ENCODE results near the gene CPZ. TPM values are rescaled to one million over a fixed set of nuclear protein-coding genes. Genes with fewer than 3 reads are reported as not detected.
"Not testable (repeated sequence)": the region's sequence is repeated elsewhere in the genome, so short reads cannot be mapped to it uniquely, and the experiment has no call there.

CPZ gene
- total RNA-seq, 1 donor from 2014 or later, result not detected

DNA sequence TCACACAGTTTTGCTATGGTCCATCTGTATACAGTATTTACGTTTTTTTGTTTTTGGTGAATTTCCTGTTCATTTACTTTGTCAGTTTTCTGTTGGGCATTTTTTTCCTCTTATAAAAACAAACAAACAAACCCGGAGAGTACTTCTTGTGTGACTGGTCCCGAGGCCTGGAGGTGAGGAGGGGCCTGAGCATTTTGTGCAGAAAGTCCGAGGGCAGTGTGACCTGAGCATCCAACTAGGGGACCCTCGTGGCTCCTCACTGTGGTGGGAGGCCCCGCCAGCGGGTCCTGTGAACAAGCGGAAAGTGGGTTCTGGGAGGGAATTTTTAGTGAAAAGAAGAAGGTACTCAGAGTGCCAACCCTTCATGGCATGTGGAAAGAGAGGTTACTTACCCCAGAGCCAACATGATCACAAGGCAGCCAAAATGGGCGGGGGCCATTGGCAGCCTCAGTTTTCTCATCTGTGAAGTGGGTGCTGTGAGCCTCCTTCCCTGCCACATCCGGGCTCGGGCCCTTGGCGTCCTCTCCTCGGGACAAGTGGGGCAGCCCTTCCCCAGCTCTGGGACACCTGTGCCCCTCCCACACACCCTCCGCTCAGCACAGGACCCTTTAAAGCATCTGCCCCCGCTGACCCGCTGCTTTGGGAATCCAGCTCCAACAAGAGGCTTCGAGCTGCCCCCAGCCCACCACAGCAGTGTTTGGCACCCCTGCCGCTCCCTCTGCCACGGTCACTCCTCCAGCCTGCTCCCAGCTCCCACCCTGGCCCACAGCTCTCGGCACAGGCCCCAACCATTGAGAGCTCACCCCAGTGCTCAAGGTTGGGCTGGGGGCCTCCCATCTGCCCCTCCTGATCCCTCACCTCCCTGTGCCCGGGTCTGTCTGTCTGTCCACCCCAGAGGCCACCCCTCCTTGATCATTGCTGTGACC lies 35.2 kb upstream of the CPZ start:
- no peak for DNase-seq

DNA sequence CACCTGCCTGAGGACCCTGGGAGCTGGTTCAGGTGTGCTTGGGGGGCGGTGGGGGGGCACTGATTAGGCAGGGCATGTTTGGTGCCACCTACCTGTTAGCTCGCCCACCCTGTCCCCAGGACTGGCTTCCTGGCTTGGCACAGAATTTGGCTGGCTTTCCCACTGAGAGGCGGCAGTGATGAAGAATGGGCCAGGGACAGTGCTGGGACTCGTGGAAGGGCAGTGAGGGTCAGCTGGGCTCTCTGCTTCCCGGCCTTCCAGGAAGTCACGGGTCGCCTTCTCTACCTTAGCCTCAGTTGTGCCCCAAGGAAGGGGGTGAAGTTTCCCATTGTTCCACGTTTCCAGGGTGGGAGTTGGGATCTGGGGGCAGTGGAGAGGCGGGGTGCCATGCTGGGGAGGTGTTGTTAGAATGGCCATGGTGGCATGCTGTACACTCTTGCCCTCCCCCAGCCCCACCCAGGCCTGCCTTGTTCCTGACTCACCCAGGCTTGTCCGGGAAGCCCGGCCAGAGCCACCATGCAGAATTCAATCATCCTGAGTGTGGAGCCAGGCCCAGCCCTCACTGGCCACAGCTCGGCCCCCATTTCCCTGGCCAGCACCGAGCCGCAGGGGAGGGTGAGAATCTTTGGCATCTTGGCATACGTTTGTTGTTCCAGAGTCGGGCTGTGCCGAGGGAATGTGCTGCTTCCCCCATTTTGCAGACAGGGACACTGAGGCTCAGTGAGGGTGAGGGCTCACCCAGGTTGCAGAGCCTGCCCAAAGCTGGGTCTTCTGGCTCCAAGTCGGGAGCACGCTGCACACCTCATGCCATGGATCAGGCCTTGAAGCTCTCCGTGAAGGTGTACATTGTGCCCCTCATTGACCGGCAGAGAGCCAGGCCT lies 34.2 kb upstream of the CPZ start:
- no peak for DNase-seq

DNA sequence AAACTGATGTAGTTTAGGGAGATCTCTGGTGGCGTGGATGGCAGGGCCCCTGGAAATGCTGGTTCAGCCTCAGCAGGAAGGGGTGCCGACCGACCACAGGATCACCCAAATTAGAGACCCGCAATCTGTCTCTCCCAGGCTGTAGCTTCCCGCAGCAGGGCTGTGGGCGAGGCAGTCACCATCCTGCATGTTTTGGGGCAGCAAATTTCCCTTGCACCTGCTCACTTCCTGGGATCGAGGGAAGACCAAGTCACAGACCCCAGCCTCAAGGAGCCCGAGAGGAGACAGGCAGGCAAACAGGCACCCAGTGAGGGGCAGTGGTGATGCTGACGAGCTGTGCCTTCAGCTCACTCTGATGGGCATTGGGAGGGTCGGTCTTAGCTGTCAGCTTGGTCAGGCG lies 33.6 kb upstream of the CPZ start:
- DNase-seq, result no peak

DNA sequence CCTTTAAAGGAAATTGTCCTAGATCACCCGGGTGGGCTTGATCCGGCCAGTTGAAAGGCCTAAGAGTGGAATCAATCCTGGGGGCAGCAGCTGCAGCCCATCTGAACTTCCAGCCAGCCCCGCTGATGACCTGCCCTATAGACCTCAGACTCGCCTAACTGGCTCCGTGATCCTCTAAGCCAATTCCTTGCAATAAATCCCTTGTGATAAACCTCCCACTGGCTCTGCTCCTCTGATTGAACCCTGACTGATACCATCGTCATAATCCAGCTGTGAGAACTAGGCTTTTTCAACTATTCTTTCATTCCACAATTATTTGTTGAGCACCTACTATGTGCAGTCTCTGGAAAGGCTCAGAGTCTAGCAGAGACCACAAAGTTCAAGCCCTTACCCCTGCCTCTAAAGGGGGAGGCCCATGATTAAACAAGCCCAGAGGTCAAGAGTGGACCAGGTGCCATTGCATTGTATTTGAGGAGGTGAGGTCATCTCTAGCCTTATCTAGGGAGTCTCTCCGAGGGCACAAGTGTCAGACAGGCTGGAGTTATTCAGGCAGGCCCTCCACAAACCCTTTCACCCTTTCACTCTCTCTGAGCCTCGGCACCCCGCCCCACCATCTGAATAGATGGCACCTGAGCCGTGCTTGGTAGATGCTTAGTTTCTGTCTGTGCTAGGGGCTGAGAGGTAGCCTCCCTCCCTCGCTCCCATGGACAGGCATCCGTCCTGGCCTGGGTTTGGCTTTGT lies 32.9 kb upstream of the CPZ start:
- DNase-seq, result no peak

DNA sequence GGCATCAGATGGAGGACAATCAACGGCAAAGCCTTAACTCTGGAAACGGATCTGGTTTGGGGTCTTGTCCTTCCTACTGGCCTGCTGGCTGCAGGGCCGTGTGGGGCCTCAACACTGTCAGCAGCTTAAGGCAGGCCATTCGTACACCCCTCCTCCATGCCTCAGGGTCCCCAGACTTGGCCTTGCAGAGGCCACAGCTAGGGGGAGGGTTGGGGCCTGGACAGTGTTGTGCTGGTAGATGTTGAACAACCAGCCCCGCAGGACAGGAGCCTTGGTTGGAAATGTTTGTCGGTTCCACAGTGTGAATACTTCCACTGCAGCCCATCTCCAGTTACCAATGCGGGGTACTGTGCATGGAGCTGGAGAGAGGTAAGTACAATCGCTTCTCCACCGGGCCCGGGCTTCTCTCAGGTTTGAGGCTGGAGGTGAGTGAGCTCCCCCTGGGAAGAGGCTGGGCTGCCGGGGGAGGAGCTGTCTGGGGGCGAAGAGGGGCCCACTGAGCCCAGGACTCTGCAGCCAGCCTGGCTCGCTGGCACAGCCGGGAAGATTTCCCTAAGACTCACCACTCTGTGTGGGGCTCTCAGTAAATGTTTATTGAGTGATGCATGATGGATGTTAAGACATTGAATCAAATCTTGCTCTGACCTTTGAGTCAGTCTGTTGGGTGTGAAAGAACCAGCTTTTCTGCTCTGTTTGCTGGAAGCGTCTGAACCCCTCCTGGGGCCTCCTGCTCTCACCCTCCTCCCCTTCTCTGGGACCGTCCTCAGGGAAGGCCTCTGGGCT lies 32.1 kb upstream of the CPZ start:
- DNase-seq, result no peak

DNA sequence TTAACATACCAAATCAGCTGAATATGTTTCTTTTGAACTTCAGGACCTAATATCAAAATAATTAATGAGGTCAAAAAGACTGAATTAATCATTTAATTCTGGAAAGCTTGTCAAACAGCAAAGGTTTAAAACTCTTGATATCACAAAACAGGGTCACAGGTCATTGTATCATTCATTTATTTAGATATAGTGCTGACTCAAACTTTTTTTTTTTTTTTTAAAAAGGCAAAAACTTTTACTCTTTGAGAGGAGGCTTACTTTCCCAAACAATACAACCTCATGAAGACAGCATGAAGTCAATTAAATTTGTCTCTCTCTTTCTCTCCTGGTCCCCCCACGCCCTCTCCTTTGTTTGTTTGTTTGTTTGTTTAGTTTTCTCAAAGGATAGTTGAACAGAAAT lies 28.0 kb upstream of the CPZ start:
- no peak for DNase-seq

DNA sequence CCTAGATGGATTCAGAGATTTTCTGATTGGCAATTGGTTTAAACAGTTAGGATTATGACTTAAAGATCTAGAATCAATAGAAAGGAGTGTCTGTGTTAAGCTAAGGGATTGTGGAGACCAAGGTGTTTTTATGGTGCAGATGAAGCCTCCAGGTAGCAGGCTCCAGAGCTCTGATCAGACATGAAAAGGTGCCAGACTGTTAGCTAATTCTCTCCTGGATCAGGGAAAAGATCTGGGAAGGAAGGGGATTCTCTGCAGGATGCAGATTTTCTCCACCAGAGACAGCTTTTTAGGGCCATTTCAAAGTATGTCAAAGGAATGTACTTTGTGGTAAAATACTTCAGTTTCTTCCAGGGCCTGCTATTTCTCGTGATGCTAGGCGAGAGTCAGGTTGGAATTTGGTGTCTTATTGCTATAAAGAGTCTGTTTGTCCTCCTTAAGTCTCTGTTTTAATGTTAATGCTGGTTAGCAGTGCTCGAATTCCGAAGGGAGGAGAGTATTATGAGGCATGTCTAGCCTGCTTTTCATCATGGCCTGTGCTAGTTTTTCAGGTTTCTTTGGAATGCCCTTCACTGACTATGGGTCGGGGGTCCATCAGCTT lies 24.4 kb upstream of the CPZ start:
- DNase-seq, result no peak

DNA sequence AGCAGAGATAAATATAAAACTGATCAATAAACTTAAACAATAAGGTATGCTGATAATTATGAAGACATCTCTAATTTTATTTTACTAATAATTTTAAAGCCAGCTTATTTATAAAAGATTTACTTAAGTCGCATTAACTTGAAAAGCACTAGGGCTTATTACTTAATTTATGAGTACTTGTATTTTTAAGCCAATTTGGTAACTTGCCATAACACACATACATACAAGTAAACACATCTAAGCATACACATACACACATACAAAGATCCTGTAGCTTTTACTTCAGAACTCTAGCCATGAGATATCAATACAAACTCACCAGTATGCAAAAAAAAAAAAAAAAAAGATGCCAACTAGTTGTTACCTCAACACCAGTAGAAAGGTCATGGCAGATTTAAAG lies 22.4 kb upstream of the CPZ start:
- DNase-seq, result no peak

DNA sequence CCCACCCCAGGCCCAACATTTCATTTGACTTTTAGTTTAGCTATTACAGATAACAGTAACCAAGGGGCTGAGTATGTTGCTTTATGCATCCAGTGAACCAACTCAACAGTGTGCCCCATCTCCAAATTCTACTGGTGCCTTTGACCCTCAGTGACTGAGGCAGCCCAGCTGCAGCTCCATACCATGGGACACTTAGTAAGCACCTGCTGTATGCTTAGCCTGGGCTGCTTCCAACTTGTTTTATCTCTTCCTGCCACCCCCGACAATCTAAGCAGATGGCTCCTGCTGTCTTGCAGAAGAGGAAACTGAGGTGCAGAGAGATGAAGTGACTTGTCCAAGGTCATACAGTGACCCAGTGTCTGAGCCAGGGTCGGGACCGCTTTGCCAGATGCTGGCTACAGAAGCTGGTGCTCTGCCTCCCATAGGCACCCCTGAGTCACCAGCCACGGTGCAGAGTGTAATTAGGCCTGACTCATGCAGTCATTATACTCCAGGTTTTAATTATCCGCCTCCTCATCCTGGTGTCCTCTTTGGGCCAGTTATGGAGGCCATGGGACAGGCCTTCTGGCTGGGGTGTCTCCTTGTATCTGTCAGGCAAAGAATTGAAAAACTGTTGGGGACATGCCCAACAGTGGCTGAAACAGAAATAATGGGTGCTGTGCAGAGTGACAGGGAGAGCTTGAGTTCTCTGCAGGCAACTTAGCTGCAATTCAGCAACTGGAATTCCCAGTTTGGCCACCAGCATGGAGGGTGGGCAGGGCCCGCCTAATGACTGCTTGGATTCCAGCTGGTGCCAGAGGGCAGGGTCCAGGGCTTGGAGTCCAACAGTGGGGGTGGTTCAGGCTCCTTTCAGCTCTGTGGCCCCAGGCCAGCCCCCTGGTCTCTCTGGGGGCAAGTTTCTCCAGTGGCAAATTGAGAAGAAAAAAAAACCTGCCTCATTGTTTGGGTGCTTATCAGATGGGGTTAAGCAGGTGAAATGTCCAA lies 20.6 kb upstream of the CPZ start:
- no peak for DNase-seq

DNA sequence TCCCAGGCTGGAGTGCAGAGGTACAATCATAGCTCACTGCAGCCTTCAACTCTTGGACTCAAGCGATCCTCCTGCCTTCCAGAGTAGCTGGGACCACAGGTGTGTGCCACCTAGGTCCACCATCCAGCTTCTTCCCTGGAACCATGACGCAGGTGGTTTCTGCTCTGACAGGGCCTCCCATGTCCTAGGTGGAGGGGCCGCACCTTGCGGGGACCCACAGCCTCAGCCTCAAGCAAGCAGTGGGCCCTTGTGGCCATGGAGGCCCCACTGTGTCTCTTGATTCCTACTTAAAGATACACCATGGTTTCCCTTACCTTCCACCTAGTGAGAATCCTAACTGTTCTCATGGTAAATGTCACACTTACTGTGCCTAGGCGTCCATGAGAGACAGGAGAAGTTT lies 19.3 kb upstream of the CPZ start:
- no peak for DNase-seq

DNA sequence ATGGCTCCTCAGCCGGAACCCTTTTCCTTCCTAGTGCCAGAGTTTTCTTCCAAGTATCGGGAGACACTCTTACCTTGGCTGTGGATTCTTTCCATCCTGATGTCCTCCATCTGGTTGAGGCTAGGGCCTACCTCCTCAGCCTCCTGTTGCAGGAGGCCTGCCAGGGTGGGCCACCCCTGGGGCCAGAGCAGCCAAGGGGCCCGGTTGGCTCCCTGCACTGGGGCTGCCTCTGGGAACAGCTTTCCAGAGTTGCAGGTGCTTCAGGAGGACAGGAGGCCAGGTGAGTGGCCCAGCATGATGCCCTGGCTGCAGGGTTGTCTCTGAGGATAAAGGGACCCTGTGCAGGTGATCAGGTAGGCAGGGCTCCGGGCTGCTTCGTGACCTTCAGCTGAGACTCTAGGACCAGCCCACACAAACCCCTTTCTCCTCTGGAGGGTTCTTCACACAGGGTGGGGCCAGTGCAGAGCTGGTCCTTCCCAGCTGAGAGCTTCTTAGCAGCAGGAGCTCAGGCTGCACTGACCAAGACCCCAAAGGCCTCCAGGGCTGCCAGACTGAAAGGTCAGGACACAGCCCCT lies 17.7 kb upstream of the CPZ start:
- DNase-seq, result no peak

DNA sequence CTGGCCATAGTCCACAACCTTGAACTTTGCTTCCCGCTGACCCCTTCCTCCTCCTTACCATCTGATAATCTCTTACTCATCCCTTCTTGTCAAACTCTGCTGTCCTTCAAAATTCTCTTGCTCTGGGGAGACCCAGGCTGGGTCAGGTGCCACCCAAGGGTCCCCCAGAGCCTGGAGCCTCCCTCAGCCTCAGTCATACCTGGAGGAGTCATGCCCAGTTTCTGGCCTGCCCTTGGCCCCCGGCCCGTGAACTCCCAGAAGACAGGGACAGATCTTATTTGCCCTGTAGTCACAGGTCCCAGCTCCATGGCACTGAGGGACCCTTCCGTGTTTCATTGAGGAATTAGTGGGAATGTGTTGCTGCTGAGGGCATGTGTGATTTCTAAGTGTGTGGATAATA lies 17.1 kb upstream of the CPZ start:
- no peak for DNase-seq

DNA sequence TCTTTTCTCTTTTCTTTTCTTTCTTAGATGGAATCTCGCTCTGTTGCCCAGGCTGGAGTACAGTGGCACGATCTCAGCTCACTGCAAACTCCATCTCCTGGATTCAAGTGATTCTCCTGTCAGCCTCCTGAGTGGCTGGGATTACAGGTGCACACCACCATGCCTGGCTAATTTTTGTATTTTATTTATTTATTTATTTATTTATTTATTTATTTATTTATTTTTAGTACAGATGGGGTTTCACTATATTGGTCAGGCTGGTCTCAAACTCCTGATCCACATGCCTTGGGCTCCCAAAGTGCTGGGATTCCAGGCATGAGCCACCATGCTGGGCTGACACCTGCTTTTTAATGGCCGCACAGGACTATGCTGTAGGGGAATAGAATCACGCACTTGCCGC lies 16.0 kb upstream of the CPZ start:
- DNase-seq, result not testable (repeated sequence)

DNA sequence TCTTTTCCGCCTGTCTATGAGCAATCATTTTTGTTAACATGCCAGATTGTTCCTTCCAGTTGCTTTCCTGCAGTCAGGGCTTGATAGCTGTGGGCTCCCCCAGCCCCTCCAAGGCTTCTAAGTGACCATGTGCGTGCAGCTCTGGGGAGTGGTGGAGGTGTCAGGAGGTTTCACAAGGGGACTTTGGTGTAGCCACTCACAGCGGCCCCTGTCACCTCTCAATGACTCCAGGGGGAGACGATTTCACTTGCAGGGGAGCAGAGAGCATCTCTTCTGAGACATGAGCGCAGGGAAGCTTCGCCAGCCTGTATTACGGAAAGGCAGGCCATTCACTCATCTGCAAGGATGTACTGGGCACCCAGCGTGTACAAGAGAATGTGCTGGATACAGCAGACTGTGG lies 15.5 kb upstream of the CPZ start:
- DNase-seq, result no peak

DNA sequence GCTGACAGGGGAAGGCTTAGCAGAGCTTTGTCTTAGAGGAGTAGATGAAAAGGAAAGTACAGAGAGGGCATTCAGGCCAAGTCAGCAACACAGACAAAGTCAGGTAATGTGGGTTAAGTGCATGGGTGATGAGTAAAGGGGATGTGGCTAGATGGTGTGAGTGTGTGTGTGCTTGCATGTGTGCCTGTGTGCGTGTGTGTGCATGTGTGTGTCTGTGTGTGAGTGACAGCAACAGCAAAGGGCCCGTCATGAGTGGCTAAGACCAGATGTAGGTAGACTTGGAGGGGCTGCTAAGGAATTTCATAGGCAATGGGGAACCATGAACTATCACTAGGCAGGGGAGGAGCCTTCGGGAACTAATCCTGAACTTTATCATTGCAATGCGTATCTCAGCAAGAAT lies 14.6 kb upstream of the CPZ start:
- DNase-seq, result no peak

DNA sequence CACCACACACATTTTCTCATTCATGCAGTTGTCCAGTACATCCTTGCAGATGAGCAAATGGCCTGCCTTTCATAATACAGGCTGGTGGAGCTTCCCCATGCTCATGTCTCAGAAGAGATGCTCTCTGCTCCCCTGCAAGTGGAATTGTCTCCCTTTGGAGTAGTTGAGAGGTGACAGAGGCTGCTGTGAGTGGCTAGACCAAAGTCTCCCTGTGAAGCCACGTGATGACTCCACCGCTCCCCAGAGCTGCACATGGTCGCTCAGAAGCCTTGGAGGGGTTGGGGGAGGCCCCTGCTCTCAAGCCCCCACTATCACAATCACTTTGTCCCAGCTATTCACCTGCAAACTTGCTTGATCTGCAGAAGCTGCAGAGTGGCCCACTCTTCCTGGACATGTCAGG lies 13.8 kb upstream of the CPZ start:
- DNase-seq, result no peak

DNA sequence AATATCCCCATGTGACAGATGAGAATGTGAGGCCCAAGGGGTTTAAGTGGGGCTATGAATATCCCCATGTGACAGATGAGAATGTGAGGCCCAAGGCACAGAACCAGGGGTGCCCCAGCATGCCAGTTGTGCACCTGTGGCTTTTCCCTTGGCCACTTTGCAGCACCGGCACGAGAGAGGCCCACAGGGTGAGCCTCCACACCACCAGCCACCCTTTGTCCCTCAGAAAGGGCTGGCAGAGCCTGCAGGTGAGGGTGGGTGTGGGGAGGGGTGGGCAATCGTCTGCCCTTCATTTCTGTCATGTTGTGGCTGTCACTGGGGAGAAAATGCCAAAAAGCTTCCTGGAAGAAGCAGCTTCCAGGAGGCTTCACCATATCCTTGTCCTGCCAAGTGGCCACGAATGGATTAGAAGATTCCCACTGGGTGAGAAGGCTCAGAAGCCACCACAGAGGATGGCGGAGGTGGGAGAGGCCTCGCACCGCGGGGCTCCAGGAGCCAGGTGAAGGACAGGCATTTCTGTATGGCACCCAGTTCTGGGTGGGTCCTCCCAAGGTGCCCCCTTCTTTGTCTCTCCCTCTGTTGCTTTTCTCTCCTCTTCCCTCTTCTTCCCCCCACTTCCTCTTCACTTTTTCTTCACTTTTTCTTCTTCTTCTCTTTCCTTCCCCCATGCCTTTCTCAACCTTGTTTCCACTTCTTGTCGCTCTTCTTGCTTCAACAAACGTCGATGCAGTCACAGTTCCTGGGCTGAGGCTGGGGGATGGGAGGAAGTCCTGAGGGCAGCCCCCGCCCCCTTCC lies 12.8 kb upstream of the CPZ start:
- no peak for DNase-seq

DNA sequence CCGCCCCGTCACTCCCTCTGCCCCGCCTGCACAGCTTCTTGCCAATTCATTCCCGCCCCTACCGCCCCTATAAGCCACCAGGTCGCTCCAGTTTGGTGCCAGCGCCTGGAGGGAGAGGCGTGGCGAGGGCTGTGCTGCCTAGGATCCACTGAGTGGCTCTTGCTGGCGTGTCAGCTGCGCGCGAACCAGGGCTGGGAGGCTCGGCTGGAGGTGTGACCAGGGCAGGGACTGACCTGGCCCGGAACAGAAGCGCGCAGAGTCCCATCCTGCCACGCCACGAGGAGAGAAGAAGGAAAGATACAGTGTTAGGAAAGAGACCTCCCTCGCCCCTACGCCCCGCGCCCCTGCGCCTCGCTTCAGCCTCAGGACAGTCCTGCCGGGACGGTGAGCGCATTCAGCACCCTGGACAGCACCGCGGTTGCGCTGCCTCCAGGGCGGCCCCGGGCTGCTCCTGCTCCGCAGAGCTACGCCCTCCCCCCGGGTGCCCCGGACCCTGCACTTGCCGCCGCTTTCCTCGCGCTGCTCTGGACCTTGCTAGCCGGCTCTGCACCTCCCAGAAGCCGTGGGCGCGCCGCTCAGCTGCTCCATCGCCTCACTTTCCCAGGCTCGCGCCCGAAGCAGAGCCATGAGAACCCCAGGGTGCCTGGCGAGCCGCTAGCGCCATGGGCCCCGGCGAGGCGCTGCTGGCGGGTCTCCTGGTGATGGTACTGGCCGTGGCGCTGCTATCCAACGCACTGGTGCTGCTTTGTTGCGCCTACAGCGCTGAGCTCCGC lies 12.1 kb upstream of the CPZ start, which contains the start of gene GPR78:
Gene GPR78 (plus strand): TSS at position 72 of the 773 bp plus-strand sequence. CDS start 591 bp downstream, at position 663.
- peak; percentile 70 for DNase-seq

Data from dermis blood vessel endothelial cell (primary cell).